ENCODE results near the gene ZZZ3.
A peak's percentile ranks its signal among the peaks of the same experiment; 100 is the strongest.
"Not testable (repeated sequence)": the region's sequence is repeated elsewhere in the genome, so short reads cannot be mapped to it uniquely, and the experiment has no call there.

Gene ZZZ3

DNA sequence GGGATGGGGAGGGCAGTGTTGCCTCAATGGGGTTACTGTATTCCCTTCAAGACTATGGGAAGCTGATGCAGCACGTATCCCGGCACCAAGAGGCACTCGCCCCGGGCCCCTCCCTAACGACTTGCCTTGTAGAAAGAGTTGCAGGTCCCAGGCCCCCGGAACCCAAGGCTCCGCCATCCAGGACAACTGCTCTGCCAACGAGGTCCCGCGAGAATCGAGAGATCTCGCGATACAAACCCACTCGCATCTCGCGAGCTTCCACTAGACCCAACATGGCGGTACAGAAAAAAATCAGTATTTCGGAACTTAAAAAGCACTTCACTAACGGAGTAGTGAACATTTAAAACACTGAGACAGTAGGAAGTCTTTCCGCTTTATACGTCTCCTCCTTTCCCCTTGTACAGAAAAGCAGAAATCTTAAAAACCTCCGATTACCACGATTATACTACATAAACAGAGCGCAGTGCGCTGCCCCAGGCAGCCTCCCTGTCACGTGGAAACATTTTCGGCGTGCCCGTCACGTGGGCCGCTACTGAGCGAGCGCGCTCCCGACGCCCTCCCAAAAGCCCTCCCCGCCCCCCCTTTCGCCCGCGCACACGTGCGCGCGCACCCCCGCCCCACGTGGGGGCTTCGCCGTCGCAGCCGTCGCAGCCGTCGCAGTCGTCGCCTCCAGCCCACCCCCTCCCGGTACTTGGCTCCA is at the start of gene ZZZ3:
ZZZ3 (minus strand) TSS at position 199 of the 700 bp plus-strand sequence. CDS start 49,304 bp downstream, outside the sequence.
- DNase-seq: peak; percentile 95

DNA sequence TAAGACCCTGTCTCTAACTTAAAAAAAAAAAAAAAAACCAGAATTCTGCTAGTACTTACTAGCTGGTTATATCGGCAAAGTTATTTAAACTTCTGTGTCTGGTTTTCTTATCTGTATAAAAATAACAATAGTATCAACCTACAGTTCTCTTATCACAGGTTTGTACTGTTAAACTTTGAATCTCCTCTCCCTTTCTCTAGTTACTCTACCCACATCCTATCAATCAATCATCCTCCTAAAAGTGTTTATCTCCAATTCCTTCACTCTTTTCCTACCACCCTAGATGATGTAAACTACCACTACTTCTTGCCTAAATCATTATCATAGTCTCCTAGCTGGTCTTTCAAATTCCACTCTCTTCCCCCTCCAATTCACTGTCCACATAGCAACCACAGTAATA is 49.6 kb upstream of the ZZZ3 start:
- no peak for DNase-seq

DNA sequence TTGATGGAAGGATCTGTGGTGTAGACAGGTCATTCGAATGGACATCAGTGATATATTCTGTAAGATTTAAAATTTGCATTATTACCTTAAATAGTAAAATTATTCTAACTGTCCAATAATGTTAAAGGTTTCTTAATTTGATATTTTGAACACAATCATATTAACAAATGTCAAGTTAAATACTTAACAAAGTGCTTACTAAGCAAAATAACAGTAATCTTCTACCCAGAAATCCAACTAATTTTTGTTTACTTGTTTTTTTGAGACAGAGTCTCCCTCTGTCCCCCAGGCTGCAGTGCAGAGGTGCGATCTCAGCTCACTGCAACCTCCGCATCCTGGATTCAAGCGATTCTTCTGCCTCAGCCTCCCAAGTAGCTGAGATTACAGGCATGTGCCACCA is 43.2 kb upstream of the ZZZ3 start:
- DNase-seq: no peak

DNA sequence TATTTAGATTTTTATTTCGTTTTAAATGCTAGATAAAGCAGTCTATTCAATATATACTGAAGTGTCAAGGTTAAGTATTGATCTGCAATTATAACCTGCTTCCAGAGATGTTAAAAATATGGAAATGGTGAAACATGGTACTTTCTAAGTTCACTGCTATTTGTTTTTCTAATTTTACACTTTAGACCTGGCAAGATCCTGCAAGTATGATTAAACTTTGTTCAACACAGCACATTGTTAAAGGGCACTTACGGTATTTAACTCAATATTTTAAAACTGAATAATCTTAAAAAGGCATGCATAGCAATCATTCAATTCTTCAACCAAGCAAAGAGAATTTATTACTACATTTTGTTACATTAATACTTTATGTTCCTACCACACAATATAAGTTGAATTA is 35.7 kb upstream of the ZZZ3 start:
- DNase-seq: no peak

DNA sequence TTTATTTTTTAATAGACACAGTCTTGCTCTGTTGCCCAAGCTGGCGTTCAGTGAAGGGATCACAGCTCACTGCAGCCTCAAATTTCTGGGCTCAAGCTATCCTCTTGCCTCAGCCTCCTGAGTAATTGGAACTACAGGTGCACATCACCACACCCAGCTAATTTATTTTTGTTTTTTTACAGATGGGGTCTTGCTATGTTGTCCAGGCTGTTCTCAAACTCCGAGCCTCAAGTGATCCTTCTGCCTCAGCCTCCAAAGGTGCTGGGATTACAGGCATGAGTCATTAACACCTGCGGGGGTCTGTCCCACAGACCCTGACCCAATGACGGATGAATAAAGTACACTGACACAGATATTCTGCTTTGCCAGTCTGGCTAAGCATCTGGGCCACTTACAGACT is 33.6 kb upstream of the ZZZ3 start:
- no peak for DNase-seq

DNA sequence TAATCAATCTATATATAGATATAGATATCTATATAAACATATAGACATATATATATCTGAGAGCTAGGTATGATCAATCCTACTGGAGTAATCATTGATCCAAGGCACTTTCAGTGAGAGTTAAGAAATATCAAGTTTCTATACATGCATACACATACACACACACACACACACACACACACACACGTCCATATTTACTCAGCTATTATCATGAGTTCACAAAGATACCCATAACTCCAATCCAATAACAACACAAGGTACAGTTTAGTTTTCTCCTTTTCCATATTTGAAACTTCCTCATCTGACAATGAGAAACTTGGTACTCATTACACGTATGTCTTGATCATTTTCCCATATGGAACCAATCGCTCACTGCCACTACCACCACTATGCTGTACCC is 27.3 kb upstream of the ZZZ3 start:
- DNase-seq: no peak

DNA sequence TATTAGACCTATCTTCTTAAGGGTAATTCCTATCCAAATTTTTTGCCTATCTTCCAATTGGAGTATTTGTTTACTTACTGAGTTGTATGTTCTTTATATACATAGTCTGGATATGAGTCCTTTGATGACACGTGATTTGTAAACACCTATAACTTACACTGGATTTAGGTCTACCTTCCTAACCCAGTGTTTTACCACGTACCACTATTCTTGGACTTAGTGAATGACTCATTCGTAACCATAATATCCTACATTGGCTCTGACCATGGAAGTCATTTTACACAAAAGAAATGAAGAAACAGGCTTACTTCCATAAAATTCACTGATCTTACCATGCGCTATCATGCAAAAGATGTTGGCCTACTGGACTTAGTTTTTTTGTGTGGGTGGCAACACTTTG is 23.9 kb upstream of the ZZZ3 start:
- DNase-seq: no peak

DNA sequence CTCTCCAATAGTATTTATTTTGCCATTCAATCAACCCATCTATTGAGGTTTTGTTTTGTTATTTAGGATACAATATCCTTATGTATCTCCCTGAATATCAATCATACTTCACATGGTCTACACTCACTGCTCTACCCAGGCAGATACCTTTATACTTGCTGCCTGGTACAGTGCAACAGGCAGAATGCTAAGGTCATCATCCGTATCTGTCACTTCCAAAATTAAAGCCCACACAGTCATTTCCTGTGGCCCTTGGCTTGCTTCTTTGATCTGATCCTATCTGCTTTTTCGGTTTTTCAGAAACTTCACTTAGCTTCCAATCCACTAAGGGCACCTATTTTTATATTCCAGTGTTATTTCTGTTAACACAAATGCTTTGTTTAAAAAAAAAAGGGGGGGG is 22.3 kb upstream of the ZZZ3 start:
- DNase-seq: no peak

DNA sequence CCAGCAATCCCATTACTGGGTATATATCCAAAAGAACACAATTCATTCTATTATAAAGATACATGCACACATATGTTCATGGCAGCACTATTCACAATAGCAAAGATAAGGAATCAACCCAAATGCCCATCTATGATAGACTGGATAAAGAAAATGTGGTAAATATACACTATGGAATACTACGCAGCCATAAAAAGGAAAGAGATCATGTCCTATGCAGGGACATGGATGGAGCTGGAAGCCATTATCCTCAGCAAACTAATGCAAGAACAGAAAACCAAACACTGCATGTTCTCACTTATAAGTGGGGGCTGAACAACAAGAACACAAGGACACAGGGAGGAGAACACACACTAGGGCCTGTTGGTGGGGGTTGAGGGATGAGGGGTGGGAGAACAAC is 17.2 kb upstream of the ZZZ3 start:
- DNase-seq: not testable (repeated sequence)

DNA sequence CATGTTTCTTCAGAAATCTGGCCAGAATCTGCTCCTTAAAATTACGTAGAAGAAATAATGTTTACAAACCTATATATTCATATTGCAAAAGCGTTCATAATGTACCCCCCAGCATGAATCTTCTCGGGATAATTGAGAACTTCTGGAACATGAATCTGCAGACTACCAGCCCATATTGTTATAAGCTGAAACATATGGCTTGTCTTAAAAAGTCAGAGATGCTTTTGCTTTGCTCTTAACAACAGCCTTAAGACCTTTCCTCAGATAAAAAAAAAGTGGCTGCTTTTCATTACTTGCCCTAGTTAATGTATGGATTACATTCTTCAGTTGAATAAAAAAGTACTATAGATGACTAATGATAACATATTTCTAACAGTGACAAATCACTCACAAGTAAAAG is 15.0 kb upstream of the ZZZ3 start:
- DNase-seq: no peak

DNA sequence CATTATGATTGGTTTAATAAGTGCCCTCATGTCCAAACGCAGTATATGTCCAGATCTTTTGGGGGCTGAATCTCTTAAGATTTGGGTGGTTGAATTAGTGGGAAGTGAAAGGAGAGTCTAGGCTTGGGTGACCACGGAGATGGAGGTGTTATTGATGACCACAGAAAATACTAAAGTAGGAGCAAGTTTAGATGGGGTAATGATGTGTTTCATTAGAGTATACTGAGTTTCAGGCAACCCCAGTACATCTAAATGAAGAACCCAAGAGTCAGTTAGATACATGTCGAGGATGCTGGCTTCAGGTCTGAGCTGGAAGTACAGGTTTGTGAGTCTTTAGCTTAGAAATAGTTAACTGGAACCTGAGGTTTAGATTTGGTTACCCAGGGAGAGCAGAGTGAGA is 6.5 kb upstream of the ZZZ3 start:
- DNase-seq: no peak

DNA sequence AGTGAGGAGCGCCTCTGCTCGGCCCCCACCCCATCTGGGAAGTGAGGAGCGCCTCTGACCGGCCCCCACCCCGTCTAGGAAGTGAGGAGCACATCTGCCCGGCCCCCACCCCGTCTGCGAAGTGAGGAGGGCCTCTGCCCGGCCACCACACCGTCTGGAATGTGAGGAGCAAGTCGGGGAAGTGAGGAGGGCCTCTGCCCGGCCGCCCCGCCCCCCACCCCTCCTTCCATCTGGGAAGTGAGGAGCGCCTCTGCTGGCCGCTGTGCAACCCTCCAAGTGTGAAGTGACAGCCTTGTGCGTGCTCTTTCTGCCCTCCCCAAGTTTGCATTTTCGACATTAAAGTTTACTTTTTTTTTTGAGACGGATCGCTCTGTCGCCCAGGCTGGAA is 5.1 kb upstream of the ZZZ3 start:
- DNase-seq: peak; percentile 64

DNA sequence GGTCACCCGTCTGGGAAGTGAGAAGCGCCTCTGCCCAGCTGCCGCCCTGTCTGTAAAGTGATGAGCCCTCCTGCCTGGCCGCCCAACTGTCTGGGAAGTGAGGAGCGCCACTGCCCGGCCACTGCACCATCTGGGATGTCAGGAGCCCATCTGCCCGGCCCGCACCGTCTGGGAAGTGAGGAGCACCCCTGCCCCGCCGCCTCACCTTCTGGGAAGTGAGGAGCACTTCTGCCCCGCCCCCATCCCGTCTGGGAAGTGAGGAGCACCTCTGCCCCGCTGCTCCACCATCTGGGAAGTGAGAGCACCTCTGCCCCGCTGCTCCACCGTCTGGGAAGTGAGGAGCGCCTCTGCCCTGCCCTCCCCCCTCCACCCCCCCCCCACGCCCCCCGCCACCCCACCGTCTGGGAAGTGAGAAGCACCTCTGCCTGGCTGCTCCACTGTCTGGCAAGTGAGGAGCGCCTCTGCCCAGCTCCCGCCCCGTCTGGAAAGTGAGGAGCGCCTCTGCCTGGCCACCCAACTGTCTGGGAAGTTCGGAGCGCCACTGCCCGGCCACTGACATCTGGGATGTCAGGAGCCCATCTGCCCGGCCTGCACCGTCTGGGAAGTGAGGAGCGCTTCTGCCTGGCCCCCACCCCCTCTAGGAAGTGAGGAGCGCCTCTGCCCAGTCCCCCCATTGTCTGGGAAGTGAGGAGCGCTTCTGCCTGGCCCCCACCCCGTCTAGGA is 4.5 kb upstream of the ZZZ3 start:
- DNase-seq: no peak

DNA sequence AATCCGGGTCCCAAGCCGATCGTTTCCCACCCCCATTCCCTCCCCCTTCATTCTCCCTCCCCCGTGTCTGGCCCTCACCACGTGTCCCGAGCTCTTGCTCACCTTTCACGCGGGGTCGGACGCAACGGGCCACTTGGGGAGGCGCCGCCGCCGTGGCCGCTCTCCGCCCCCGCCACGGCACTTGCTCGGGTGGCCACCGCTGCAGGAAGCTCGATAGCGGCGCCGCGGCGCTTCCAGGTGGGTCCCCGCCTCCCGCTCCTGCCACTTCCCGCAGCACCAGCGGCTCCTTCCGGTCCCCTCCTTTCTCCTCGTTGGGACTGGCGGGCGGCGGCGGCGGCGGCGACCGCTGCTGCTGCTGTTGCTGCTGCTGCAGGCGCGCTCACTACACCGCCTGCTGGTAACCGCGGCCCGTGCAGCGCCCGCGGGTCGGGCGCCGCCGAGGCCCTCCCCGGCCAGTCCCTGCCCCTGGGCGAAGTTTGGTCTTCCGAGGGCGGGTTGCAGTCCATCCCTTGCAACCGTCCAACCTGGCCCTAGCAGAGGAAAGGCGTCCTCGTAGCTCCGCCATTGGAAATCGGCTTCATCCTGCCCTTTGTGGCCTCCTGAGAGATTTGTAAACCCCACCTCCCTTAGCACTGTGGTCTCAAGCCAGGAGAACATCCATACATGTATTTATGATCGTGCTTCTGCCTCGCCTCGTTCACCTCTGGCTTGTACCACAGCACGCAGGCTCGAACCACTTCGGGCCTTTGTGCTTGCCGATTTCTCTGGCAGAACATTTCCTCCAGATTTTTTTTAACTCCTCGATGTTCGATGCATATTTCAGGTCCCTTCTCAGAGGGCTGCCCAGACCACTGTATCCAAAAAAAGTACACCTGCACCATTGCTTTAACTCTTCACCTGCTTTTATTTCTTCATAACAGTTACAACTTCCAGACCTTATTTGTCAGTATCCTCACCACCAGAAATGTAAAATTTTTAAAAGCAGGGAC is 996 bp upstream of the ZZZ3 start:
- DNase-seq: peak; percentile 96

DNA sequence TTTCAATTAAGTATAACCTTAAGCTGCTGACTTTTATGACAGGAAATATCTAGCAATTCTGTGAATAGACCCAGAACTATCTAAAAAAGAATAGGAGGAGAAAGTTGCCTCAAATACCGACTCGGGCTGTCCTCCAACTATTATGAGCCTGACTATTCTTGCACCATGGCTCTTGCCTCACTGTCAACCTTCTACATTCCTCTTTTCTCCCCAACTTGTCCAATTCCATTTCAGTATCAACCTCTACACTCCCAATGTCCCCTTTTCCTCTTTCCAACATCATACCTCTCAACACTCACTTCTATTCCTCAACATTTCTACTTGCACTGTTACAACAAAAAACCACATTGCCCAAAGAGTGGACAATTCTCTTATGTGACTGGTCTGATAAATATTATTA is 2.3 kb downstream of the ZZZ3 start:
- no peak for DNase-seq

DNA sequence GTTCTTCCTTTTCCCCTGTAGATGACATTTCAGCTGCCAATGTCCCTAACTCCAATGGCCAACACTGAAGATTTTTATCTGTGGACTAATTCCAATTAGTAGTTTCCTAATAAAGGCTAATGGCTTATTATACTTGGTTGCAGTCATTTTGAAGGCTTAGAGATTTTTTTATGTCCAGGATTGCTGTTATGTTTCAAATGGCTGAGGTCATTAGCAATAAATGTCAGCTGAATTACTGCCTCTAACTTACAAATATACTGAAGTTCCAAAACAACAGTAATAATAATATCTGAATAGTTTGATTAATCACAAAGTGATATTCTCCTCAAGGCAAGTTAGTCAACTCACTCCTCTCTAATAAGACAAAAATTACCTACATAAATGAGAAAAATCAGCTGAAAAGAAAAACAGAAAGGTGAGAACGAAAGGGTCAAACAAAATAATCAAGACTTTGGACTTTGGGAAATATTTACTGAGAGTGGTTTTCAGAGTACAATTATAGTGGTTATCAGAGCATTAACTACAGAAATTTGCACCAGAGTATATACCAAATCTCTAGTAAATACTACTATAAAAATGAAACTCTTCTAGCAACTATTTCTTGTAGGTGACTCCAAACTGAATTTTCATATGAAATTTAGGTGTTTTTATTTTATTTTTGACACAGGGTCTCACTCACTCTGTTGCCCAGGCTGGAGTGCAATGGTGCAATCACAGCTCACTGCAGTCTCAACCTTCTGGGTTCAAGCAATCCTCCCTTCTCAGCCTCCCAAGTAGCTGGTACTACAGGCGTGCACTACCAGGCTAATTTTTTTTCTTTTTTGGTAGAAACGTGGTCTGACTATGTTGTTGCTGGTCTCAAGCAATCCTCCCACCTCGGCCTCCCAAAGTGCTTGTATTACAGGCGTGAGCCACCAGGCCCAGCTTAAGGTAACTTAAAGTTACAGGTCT is 3.5 kb downstream of the ZZZ3 start:
- DNase-seq: no peak

DNA sequence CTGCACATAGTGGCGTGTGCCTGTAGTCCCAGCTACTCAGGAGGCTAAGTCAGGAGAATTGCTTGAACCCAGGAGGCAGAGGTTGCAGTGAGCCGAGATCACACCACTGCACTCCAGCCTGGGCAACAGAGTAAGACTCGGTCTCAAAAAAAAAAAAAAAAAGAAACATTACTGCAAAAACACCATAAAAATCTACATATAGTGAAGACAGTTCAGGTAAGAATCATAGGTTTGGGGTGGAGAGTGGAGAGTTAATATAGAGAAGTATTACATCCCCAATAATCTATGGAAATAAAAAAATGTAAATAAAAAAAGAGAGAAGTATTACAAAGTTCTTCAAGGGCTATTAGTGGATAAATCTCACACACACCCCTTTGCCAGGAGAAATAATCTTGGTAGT is 7.7 kb downstream of the ZZZ3 start:
- not testable (repeated sequence) for DNase-seq

DNA sequence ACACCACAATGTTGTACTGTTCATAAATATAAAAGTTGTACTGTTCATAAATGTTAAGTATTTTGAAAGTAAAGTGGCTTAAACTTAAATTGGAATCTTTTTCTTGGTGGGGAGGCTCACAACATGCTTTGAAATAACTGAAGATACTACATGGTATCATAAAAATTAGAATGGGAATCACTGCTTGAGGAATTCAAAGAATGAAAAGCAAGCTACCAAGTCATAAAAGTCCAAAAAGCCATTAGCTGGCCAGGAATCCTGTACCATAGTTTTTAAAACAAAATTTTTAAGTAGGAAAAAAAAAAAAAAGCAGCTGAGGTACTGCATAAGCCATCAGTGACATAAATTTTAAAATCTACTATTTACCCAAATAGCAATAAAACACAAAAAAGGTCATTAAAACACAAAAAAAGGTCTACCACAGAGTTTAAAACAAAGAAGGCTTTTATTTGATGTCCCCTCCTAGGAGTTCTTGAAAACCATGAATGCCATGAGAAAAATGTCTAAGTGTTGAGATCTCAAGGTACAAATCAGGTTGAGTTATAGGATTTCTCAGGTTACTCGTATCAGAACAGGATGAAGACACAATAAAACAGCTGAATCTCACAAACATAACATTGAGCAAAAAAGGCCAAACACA is 8.6 kb downstream of the ZZZ3 start:
- DNase-seq: no peak

DNA sequence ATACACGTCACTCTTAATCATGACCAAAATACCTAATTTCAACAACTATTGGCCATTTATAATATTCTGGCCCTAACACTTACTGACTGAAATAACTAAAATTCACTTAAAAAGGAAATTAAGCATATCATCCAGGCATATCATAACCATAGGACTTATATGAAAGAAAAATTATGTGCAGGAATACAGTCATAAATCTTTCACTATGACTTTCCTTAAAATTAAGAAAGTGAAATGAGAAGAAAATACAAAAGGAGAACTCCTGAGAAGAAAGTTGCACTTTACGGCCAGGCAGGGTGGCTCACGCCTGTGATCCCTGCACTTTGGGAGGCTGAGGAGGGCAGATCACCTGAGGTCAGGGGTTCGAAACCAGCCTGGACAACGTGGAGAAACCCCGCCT is 9.4 kb downstream of the ZZZ3 start:
- DNase-seq: no peak

DNA sequence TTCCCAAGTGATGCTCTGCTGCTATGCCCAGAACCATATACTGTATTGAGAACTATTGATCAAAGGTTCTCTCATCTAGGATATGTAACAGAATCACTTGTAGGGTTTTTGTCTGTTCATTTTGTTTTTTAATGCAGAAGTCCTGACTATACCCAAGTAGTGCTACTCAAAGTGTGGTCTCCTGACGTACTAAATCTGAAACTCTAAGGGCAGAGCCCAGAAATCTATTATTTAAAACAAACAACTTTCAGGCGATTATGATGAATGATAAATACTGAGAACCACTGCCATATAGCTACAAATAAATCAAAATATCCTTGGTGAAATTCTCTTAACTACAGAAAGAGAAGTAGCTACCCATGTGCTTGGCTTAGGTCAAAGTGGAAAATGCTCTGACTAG is 10.1 kb downstream of the ZZZ3 start:
- DNase-seq: no peak

DNA sequence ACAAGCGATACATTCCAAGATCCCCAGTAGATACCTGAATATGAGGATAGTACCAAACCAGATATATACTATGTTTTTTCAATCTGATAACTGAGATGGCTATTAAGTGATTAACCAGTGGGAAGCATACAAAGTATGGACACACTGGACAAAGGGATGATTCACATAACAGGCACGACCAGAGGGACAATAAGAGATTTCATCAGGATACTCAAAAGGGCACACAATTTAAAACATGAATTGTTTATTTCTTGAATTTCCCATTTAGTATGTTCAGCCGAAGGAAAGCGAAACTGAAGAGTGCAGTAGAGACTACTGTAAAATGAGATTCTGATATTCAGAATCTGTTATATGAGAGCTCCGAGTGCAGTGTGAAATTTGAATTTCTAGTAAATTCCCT is 10.6 kb downstream of the ZZZ3 start:
- no peak for DNase-seq

DNA sequence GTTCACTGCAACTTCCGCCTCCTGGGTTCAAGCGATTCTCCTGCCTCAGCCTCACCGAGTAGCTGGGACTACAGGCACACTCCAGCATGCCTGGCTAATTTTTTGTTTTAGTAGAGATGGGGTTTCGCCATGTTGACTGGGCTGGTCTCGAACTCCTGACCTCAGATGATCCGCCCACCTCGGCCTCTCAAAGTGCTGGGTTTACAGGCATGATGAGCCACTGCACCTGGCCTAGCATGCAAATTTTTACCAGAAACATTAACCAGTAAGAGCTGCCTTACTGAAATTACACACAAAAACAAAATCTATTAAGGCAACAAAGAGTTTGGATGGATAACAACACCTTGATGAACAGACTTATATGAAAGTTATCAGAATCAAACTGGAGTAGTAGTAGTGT is 12.1 kb downstream of the ZZZ3 start:
- DNase-seq: no peak
